ENCODE results near the gene C7orf25.

The C7orf25 gene

DNA sequence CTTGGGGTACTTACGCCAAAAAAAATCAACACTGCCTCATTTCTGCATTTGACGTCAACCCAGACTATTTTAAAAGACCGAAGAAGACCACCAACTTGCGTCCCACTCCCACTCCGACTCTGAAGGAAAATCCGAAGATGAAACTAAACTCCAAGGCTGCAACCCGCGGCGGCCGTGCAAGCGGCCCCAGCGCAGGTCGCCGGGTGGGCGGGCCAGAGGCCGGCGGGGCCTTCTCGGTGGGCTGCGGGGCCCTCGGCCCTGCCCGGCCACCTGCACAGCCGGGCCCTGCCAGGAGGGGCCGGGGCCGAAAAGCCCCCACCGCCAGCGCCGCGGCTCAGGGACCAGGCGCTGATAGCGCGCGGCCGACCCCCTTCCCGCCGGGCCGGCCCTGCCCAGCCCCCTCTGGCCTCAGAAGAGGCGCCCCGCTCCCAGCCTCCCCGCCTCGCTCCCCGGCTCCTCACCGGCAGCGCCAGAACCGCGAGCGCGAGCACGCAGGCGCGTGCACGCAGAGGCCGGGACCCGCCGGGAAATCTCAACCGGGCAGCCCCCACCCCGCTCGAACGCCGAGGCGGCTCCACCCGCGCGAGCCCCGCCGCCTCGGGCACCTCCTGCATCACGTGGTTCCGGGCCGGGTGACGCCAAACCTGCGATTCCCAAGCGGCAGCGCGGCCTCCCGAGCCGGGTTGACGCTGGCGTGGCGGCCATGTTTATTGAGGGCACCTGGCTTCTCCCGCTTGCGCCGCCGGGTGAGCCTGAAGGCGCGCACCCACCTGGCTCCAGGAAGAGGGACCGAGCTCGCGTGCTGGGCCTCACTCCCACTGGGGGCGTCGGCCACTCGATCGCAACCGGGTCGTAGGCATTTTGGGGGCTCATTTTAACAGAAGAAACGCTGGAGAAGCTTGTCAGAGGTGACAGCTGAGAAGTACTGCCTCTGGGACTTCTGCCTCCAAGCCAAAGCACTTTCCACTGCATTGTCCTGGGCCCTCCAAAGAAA, at the start of gene C7orf25:
Gene C7orf25, minus strand, starts transcription at position 617 of the 994 bp plus-strand sequence. CDS start 1,170 bp downstream, outside the sequence.
- peak; percentile 82 to 99 (median 96) for DNase-seq

DNA sequence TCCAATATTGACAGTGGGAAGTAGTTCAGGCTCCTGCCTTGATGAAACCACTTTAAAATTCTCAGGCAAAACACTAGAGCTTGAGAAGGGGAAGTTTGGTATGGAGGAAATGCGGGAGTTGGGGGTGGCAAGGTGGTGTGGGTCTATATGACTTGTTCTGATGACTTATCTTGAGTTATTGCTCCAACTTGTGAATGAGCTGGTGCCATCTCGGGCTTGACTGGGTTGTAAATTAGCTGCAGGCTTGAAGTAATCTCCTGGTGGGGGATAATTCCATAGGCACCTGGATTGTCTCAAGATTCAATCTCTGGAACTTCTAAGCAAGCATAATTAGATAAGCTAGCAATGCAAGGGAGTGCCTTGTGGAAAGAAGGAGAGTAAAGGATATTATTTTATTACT, 49.3 kb upstream of the C7orf25 start:
- no peak for DNase-seq

DNA sequence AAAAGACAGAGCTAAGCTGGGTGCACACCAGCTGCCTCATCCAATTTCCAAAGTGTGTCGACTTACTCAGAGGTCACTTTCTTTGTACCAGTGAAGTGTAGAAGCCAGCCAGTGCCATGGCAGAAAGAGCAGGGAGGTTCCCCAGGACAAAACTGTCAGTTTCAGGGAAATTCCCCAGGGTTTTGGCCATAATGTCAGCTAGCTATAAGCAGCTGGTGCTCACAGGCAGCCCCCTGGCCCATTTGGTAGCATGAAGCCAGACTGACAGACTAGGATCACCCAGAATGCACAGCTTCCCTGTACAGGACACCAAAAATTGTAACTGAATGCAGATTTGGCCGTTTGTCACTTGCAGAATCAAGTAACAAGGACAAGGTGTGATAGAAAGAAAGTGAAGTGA, 48.9 kb upstream of the C7orf25 start:
- DNase-seq, result no peak

DNA sequence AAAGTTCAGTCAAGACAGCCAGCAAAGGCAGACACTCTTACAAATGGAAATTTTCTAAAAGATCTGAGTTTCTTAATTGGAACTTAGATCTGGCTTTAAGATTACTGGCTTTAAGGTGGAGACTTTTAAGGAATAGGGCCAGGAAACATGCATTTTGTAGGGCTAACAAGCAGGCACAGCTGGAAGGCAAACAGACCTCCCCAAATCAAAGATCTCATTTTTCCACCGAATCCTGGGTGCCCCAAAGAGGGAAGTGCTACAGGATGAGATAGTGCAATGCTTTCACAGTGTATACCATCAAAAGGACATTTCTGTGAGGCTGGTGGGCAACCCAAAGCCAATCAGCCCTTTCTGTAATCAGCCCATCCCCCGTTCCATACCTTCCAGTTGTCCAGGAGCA, 47.7 kb upstream of the C7orf25 start:
- DNase-seq, result no peak

DNA sequence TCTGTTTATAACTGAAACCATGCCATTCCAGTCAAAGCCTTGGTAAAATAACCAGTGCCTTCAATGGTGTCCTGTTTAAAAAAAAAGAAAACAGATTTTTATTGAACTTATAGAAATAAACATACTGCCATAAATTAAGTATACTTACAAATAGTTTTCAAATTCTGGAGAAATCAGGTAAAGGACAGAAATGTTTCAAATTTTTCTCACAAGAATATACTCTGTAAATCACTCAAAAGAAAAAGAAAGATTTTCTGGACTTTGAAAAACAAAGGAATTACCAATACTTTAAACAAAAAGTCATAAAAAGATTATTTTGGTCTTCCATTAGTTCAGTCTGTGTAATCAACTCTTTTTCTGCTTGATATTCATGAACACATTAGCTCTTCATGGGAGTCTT, 44.2 kb upstream of the C7orf25 start:
- DNase-seq, result no peak

DNA sequence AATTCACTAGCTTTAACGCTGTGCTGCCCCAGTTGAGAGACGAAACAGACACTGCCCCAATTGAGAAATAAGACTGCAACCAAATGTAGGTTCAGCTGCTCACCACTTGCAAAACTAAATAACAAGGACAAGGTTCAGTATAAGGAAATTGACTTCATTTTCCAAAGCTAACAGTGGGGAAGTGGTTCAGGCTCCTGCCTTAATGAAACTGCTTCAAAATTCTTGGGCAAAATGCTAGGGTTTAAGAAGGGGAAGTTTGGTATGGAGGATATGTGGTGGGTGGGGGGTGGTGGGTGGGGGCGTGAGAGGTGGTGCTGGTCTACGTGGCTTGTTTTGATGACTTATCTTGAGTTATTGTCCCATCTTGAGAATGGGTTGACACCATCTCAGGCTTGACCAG, 42.1 kb upstream of the C7orf25 start:
- DNase-seq, result no peak

DNA sequence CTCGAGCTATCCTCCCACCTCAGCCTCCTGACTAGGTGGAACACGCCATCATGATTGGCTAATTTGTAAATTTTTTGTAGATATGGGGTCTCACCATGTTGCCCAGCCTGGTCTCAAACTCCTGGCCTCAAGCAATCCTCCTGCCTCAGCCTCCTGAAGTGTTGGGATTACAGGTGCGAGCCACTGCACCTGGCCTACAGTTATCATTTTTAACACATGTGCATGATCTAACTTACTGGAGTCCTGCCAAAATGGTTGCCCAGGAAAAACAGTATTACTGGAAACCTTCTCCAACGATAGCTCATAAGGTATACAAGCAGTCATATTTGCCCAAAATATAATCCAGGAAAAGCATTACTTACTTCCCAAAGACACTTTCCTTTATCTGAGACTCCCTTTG, 40.5 kb upstream of the C7orf25 start:
- DNase-seq, result no peak

DNA sequence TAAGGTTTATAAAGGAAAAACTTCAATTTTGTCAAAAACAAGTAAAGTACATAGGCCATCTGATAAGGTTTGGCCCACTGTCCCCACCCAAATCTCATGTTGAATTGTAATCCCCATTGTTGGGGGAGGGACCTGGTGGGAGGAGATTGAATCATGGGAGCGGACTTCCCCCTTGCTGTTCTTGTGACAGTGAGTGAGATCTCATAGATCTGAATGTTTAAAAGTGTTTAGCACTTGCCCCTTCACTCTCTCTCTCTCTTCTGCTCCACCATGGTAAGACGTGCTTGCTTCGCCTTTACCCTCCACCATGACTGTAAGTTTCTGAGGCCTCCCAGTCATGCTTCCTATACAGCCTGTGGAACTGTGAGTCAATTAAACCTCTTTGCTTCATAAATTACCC, 38.5 kb upstream of the C7orf25 start:
- no peak for DNase-seq

DNA sequence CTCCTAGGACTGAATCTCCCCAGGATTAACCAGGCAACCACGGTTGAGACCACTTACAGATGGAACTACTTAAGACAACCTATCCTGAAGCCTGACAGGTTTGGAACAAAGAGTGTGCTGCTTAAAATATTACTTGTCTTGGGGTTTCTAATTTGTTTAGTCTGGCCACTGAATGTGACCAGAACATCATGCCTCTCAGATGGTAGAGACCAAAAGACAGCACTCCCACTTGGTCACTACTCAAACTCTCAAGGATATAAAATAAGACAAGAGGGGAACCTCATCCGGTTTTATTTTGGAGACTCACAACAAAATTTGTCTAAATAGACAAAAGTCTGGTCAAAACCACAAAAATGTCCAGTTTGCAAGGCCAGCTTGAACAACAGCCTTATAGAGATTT, 35.7 kb upstream of the C7orf25 start:
- no peak for DNase-seq

DNA sequence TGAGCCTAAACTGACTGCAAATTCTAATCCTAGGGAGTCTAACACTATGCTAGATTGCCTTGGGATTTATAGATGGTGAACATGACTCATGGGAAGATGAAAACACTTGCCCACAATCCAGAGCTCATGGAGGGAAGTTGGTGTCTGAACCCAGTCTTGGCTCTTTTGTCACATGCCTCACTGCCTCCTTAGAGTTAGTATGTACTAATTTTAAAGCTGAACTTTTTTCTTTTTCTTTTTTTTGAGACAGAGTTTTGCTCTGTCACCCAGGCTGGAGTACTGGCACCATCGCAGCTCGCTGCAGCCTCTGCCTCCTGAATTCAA, 34.7 kb upstream of the C7orf25 start:
- DNase-seq, result no peak

DNA sequence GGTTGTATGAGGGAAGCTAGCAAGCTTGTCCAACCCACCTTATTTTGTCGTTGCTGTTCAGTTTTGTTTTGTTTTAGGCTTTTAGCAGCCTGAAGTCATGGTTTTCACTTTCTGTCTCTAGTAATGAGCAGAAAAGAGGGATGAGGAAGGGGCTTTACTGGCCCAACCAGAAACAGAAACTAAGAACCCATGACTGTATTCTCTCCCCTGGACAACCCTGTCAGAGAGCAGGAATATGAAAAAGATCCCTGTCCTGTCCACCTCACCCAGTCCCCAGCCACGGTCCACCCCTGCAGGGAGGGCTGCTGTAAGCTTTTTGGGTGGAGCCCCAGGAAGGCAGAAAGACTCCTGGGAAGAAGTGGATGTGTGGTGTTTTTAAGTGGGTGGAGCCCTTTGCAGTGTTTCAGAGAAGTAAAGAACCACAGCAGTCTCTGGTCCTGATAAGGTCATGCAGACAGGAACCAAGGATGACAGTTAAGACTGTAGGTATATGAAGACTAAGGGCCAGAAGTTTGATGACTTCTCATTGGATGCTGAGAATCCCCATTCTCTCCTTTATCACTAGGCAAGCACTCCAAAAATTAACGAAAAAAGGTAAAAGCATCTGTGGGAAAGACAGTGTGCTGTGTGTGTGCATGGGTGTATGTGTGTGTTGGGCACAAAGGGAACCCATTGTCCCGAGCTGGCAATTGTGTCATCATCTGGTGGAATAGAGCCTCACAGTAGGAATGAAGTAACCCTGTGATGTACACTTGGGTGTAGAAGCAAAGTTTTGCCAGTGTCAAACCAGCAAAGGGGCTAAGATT, 34.2 kb upstream of the C7orf25 start:
- DNase-seq, result peak in 11 of 58 donors; percentile 2 to 23 (median 7)

DNA sequence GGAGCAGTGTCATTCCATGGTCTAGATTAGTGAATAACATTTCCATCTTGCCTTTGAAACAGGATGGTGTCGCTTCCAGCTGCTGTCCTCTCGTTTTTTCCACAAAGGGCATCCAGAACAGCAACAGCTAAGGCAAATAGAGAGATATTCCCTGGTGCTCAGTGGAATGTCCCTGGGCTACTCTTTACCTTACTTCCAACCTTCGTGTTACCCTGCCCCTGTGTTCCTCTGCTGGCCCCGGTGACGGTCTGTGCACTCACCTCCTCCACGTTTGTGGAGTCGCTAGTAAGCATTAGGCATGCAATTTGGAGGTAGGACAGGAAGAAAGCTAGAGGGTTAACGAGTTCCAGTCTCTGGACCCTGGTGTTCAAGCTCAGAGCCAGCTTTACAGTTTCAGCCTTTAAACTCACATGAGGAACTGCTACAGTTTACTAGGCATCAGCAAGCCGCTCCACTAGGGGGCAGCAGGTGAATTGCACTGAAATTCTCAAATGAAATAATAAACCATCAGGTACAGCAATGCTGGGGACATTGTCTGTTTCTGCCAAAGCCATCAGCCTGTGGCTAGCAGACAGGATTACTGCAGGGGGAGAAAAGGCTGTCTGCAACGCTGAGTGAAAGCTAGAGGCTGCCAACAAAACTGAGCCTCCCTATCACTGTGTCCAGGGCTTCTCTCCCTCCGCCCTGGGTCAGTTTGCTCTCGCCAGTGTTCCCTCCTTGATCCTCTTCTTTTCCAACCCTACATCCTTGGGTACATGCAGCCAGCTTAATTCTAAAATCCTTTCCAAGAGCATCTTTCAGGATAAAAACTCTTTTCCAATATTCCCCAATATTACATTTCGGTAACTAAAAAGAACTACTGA, 29.3 kb upstream of the C7orf25 start:
- DNase-seq, result peak in 55 of 58 donors; percentile 12 to 93 (median 64)

DNA sequence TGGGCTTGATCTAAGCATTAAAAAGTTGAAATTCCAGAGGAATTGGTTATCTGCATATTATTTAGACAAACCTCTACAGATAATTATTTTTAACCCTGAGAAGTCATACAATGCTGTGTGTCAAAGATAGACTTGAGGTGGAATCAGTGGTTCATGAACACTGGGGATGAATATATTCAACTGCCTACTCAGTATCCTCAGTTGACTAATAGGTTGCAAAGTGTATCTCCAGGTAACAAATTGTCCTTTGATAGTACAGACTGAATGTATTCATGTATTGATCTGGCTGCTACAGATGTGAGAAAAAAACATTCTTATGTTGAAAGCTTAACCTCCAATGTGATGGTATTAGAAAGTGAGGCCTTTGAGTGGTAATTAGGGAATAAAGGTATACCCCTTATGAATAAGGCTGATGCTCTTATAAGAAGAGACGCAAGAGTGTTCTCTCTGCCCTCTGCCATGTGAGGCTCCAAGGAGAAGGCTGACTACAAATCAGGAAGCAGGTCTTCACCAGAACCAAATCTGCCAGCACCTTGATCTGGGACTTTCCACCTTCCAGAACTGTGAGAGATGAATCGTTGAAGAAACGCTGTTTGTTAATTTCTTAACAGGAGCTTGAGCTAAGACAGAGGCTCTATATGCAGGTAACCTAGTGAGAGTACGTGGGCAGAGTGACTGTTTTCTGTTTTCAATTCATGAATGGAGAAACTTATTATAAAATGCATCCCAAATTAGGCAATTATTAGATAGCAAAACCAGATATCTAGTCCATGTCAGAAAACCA, 27.8 kb upstream of the C7orf25 start:
- no peak for DNase-seq

DNA sequence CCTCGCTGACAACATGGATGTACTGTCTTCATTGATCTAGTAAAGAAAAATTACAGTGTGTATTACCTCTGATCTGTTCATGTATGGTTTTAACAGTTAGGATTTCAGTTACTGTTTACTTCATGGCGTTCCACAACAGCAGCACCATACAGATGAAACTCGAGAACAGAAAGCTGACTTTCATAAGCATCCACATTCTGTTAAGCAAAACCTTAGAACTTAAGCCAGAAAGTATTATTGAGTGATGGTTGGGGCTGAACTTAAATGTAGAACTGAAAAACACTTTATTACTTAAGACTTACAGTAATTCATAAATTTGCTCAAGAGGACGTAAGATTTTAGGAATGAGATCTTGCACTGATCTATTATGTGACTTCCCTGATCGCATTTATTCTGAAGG, 24.0 kb upstream of the C7orf25 start:
- no peak for DNase-seq

DNA sequence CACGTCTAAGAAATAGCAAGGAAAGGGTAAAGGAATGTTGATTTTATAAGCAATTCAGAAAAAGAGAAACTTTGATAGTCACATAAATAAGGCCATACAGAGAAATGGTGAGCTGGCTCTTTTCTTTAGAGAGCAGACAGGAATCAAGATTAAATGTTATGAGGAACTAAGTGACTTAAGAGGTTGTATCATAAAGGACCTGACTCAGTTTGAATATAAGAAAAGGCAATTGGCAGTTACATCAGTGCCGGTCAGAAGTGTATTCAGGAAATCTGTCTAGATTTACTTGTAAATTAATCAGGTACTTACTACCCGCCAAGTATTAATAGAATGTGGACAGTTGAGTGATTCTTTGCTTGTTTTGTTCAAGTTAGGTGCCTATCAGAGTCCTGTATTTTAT, 22.4 kb upstream of the C7orf25 start:
- no peak for DNase-seq

DNA sequence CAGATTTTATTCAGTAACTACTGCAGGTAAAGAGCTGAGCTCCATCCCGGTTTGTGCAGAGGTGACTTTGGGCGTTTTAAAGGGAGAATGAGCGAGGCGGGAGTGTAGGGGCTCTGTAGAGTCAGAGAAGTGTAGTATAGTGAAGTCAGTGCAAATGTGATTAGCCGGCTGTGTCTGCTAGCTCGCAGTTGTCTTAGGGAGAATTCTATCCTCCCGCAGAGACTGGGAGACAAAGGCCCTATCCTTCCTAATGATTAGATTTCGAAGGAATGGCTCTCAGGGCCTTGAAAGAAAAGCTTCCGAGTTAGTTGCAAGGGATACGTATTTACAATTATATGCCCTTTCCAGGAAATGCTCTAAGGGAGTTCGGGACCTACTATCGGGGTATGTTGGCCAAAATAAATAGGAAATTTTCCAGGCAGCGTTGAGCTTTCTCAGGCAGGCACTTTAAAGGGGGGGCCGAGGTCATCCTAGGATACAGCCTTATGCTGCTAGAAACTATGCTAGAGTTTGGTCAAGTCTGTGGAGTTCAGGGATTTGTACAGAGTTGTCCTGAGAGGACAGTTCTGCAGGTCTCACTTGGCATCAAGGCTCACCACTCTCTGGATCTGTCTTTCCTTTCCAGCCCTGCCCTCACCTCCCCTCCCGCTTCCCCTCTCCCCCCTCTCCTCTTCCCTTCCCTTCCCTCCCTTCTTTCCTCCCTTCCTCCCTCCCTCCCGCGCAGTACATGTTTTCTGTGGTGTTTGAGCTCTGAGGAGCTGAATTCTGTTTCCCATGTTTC, 21.1 kb upstream of the C7orf25 start:
- DNase-seq, result peak in 9 of 58 donors; percentile 1 to 54 (median 8)

DNA sequence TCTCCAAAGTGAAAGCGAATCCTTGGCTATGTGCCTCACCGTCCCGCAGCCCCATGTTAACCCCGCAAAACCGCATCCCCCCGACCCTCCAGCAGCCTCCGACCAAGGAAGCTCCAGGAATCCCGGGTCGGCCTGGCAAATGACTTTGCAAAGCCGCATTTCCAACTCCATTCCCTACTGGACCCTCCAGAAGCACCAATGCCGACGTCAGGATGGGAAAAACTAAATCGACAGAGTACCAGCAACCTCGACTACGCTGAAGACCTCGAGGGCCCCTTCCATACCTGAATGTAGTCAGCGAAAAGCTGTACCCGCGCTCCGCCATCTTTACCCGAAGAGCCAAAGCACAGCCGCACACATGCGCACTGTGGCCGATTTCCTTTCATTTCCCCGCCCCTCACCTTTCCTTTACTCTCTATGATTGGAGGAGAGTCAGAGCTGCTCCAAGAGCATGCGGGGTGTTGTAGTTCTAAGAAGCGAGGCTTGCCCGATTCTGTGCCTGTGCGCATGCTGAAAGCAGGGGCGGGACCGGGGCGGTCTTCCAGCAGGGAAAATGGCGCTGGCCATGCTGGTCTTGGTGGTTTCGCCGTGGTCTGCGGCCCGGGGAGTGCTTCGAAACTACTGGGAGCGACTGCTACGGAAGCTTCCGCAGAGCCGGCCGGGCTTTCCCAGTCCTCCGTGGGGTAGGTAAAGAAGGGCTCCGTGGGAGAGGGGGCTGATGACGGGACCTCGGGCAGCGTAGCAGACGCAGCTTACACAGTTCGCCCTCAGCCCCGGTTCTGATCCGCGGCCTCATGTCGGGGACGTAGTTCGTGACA, 20.2 kb upstream of the C7orf25 start, which contains the start of the genes MRPL32 and PSMA2:
Gene MRPL32, plus strand, starts transcription at position 543 of the 818 bp plus-strand sequence. Its CDS starts 11 bp downstream, at position 554.
Gene PSMA2, minus strand, starts transcription at position 341 of the 818 bp plus-strand sequence. Its CDS starts 16 bp downstream, at position 325.
- peak; percentile 65 to 99 (median 95) for DNase-seq

DNA sequence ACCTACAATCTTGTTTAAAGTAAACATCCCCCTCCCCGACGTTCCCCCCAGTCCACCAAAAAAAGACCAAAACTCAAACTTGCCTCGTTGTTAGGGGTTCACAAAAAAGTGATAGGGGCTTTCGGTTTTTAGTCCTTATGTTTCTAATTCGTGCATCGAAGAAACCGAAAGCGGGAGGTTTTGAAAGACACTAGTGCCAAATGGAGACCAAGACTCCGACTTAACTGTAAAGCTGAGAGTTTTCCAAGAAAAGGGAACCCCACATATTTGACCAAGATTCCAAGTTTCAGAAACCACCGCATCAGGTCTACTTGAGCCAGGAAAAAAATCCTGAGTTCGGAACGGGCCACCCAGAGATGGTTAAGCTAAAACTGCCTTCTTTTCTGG, 19.6 kb upstream of the C7orf25 start:
- DNase-seq, result no peak

Data from anterior cingulate cortex (tissue), 58 donors.